H1 (cell line): ENCODE data around the gene RAB34. TPM values are rescaled to one million over a fixed set of nuclear protein-coding genes. Genes with fewer than 3 reads are reported as not detected.

Source experiments
- CHD7 ChIP-seq: fragments of 300-600 bp; sonication (generic); IDR thresholded peaks from 2 replicates; pipeline ENCODE4 v1.7.1; 2012; ENCODE audit warnings: low read length, moderate library complexity, mild to moderate bottlenecking, inconsistent platforms; ENCODE audit not compliant: insufficient replicate concordance
- SP4 ChIP-seq: IDR thresholded peaks from 2 replicates; pipeline ENCODE4 v1.6.1; 2012; ENCODE audit warnings: low read length, inconsistent platforms
- polyA plus RNA-seq, 7 experiments: library from polyadenylated mRNA; depleted of rRNA in 3 of 7; stranded (reverse) in 5 of 7; unstranded in 2 of 7; fragments of >200 nt in 5 of 7; fragments of 200-250 nt in 2 of 7; gene quantifications; 1 replicate in 5 of 7; 2 replicates in 1 of 7; 4 replicates in 1 of 7; pipeline versions ENCODE4 v1.2.1 to v1.2.3, GENCODE V29; 2011 to 2013; ENCODE audit warnings: missing spikeins in 2 of 7, mixed read lengths in 2 of 7
- total RNA-seq: library from RNA; stranded (reverse); fragmentation: NEBNext Ultra II Directional; extraction: Animal tissue kit (Norgen Biotek cat#: 25700); gene quantifications from 2 replicates; pipeline ENCODE4 v1.2.1, GENCODE V29; 2021

RAB34 gene
- total and polyA plus RNA-seq, 2 of the 8 experiments (the other 6 are each of a cell fraction or from before 2014, with no cell fraction given) = 237 to 305 TPM

GRCh38 chr17:28716740-28717577 lies 709 bp downstream of the RAB34 start (continued):
- TF ChIP-seq CHD7 (no peak), SP4 (no peak)
